NAMALWA (cell line): ENCODE data around the gene TAP1.

Source experiments
- DNase-seq: peaks from one replicate; pipeline ENCODE4 v3.0.0-alpha.2; 2015; ENCODE audit warnings: low spot score

The TAP1 gene

DNA sequence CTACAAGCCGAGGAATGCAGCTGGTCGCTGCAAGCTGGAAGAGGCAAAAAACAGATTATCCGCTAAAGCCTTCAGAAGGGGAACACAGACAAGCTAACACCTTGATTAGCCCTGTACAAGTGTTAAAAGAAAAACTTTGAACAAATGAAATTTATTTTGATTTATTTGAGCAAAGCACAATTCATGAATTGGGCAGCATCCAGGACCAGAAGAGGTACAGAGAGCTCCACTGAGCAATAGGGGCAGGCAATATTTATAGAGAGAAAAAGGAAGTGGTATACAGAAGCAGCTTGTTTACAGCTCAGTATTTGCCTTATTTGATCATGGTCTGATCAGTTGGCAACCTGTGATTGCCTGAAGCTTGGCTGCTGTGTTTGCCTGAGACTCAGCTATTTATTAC lies 54.3 kb downstream of the TAP1 start:
- peak; percentile 23 for DNase-seq

DNA sequence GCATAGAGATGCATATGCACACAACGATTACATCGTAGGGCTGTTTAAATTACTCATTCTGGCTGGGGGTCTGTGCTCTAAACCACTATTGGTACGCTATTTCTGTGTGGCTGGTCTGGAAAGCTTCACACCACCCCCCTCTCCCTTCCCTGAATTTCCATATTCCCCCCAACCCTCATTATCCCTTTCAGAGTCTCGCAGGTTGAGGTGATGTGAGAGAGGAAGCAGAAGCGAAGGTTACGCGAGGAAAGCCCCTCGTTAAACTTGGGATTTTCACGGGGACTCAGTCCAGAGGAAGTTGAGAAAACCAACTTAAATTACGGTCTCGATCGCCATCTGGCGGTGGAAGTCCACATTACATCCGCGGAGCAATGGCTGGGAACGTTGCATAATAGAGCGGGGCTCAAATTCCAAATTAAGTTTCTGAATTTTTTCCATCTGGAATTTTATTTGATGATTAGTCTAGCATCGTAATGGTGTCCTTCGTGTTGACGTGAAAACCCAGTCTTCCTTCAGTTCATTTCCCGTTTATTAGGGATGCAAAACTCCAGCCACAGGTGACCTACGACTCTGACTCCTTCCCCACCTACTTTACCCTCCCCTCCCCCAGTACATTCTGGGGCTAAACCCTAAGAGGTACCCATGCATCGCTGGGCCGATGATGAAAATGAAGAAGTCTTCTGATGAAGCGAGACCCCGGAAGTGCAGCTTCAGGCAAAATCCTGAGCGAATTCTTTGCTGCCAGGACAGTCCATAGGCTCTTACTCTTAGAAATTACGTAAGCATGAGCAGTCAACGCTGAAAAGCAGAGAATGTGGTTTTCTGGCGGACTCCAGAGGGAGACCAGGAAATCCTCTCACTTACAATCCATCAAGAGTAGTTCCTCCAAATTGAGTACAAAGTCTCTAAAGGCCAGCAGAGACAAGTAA lies 56.4 kb downstream of the TAP1 start:
- peak; percentile 85 for DNase-seq
